Esophagus (tissue), 2 donors: Measurements from ENCODE around the gene SUMO4. TPM values are rescaled to one million over a fixed set of nuclear protein-coding genes. Genes with fewer than 3 reads are reported as not detected.
"Not testable (repeated sequence)": the region's sequence is repeated elsewhere in the genome, so short reads cannot be mapped to it uniquely, and the experiment has no call there.

ENCODE experiments used
- H3K27ac ChIP-seq, 2 donors: one replicate each; pipeline ENCODE4 v1.5.1; 2013; ENCODE audit warnings: low read depth in 2 of 2, mild to moderate bottlenecking in 2 of 2, inconsistent platforms in 1 of 2, low read length in 1 of 2, moderate library complexity in 1 of 2
- H3K27me3 ChIP-seq, 2 donors: one replicate each; pipeline ENCODE4 v1.6.1; 2013; ENCODE audit warnings: low read length in 2 of 2, control low read depth in 1 of 2, mild to moderate bottlenecking in 1 of 2; ENCODE audit not compliant: insufficient read depth in 2 of 2, control insufficient read depth in 1 of 2
- H3K36me3 ChIP-seq, 2 donors: one replicate each; pipeline ENCODE4 v1.6.1; 2013; ENCODE audit warnings: low read length in 1 of 2; ENCODE audit not compliant: control insufficient read depth in 2 of 2, insufficient read depth in 2 of 2
- H3K4me1 ChIP-seq, 2 donors: one replicate each; pipeline ENCODE4 v1.6.1; 2013; ENCODE audit warnings: low read length in 1 of 2; ENCODE audit not compliant: control insufficient read depth in 2 of 2, insufficient read depth in 2 of 2
- H3K4me3 ChIP-seq, 2 donors: one replicate each; pipeline ENCODE4 v1.5.1; 2013; ENCODE audit warnings: low read length in 2 of 2, mild to moderate bottlenecking in 2 of 2, low read depth in 1 of 2, moderate library complexity in 1 of 2
- H3K9me3 ChIP-seq, 2 donors: one replicate each; pipeline ENCODE4 v1.6.1; 2013; ENCODE audit warnings: mild to moderate bottlenecking in 2 of 2, low read depth in 1 of 2, low read length in 1 of 2, moderate library complexity in 1 of 2; ENCODE audit not compliant: control insufficient read depth in 2 of 2, insufficient read depth in 1 of 2
- WGBS, 2 donors: extraction: QIAGEN DNeasy Blood & Tissue Kit; methylation state at CpG; one replicate each; pipeline ENCODE4 v1.1.7; 2013; 5-methylcytosine and 5-hydroxymethylcytosine counted together
- polyA plus RNA-seq, 2 donors: library from polyadenylated mRNA; stranded (reverse); fragments of 200-250 nt; gene quantifications; one replicate each; pipeline ENCODE4 v1.2.3, GENCODE V29; 2013
- donor health status: healthy with polysubstance abuse.
- donor health status: Bipolar disorder and iron deficiency.

SUMO4 gene
- polyA plus RNA-seq, 2 donors: 0.24 TPM; not detected in 1

DNA sequence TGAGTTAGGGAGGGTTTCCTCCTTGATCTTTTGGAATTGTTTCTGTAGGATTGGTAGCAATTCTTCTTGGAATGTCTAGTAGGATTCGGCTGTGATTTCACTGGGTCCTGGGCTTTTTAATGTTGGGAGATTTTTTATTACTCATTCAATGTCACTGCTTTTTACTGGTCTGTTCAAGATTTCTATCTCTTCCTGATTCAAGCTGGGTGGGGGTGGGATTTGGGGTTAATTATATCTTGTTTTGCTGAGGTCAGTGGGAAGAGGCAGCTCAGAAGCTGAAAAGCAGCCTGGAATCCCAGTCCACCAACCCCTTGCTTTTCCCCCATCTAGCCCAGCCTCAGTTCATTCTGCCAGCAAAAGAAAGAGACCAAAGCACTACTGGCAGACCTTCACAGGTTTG is 39.6 kb downstream of the SUMO4 start:
- Histone ChIP-seq H3K4me3 (no peak overlapping the region), H3K27me3 (no peaks in the 10 kb centered on the region), H3K4me1 (no peaks in the 10 kb centered on the region), H3K27ac (no peak overlapping the region), H3K36me3 (no peaks in the 10 kb centered on the region), H3K9me3 (peaks cover 0 to 2% of the 10 kb centered on the region in 2 donors)
- WGBS, 2 donors: 91% methylated on average over 1 of the region's 1 CpG

DNA sequence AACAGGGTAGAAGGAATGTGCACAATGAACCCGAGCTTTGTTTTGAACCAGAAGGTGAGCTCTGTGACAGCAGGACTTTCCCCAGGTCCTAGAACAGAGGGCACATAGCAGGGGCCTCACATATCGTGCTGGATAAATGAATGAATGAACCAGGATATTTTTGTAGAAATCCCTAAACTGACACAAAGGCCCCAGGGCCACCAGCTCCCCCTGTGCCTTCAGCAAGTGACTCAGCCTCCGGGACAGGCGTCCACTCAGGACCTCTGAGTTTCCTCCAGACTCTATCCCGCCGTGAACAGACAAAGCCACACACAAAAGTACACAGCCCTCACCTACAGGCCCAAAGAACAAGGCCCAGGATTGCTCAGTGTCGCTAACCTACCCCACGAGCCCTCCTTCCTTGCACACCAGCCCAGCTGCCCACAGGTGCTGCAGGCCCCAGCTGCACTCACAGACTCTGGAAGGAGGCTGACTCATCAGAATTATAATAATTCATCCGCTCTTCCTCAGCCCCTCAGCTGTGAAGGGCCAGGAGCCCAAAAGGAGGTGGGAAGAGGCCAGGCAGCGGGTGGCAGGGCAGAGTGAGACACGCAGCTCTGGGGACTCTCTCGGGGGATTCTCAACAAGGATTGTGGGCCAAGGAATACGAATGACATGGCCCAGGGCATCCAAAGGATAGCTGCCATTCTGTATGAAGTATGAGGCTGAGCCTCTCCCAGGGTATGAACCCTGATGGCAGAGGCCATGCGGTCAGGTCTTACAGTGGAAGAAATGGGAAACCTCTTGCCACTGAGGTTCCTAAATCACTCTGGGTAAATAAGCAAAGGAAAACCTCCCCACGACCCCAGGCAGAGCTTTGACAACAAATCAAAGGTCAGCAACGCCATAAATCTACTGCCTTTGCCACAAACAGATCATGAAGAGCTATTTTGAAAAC is 40.9 kb downstream of the SUMO4 start:
- Histone ChIP-seq H3K27me3 (no peaks in the 10 kb centered on the region), H3K9me3 (peaks cover 0 to 3% of the 10 kb centered on the region in 2 donors), H3K4me1 (no peaks in the 10 kb centered on the region), H3K4me3 (no peak overlapping the region), H3K36me3 (no peaks in the 10 kb centered on the region), H3K27ac (no peak overlapping the region)
- 83 to 85% methylated on average over 16 of the region's 16 CpGs for whole genome bisulfite sequencing, 2 donors

DNA sequence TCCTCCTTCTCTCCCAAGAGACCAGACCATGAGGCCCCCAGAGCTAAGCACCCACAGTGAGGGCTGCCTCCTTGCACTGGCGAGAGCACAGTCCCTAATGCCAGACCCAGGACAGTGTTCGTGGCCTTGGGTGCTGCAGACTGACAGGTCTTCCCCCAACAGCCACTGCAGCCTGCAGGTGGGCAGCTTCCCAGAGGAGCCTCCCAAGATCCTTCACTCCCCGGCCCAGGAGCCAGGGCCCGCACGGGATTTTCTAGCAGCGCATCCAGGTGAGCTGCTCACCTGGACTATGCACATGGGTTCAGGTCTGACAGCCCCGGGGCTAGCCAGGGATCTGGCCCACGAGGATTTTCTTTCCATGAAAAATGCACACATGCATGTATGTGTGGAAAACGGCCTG is 41.7 kb downstream of the SUMO4 start:
- Histone ChIP-seq H3K9me3 (peaks cover 0 to 3% of the 10 kb centered on the region in 2 donors), H3K4me1 (no peaks in the 10 kb centered on the region), H3K4me3 (no peak overlapping the region), H3K27me3 (no peaks in the 10 kb centered on the region), H3K36me3 (no peaks in the 10 kb centered on the region), H3K27ac (no peak overlapping the region)
- 73 to 85% methylated on average over 9 of the region's 9 CpGs for WGBS, 2 donors

DNA sequence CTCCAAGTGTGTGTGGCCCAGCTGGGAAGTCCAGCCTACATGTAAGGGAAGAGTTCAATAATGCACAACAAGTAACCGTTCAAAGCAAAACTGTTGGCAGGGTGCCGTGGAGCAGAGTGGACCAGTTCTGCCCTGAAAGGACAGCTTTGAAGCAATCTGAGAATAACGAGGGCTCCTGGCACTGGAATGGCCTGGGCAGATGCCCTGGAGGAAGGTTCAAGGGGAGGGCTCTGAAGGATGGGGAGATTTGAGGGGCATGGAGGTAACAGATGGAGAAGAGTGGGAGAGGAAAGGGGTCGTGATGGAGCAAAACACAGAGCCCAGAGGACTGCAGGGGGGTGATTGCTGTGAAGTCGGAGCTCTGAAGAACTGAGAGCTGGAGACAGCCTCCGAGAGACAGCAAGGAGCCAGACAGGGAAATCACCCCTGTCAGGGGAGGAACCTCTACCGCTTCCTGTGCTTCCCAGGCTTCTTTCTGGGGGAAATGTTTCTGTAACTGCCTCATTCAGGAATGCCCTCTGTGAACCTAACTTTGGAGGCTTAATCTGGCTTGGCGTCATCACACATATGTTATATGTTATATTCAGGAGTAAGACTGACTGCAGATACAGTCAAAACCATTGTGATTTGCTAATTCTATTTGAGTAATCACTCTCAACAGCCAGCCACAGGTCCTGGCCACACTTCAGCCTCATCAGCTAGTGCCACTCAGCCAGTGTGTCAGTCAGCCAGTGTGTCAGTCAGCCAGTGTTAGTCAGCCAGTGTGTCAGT is 43.5 kb downstream of the SUMO4 start:
- WGBS, 2 donors: 67 to 69% methylated on average over 8 of the region's 8 CpGs
- H3K27ac ChIP-seq: no peak overlapping the region
- peaks cover 0 to 3% of the 10 kb centered on the region in 2 donors for H3K9me3 ChIP-seq
- H3K27me3 ChIP-seq: no peaks in the 10 kb centered on the region
- H3K36me3 ChIP-seq: no peaks in the 10 kb centered on the region
- H3K4me3 ChIP-seq: no peak overlapping the region
- H3K4me1 ChIP-seq: no peaks in the 10 kb centered on the region

DNA sequence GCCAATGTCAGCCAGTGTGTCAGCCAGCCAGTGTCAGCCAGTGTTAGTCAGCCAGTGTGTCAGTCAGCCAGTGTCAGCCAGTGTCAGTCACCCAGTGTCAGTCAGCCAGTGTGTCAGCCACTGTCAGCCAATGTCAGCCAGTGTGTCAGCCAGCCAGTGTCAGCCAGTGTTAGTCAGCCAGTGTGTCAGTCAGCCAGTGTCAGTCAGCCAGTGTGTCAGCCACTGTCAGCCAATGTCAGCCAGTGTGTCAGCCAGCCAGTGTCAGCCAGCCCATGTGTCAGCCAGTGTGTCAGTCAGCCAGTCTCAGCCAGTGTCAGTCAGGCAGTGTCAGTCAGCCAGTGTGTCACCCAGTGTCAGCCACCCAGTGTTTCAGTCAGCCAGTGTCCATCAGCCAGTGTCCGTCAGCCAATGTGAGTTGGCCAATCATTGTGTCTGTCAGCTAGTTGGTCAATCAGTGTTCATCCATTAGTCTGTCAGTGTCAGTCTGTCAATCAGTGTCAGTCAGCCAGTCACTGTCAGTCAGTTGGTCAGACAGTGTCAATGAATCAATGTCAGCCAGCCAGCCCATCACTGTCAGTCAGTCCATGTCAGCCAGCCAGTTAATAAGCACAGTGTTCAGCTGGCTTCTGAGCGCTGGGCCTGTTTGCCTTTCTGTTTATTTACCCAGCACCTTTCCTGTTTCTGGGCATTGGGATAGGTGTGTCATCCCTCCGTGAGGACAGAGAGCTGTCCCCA is 44.5 kb downstream of the SUMO4 start:
- WGBS, 2 donors: 65 to 87% methylated on average over 3 of the region's 3 CpGs
- not testable (repeated sequence) for H3K4me1 ChIP-seq, H3K4me3 ChIP-seq, H3K9me3 ChIP-seq, H3K27ac ChIP-seq, H3K36me3 ChIP-seq, H3K27me3 ChIP-seq

DNA sequence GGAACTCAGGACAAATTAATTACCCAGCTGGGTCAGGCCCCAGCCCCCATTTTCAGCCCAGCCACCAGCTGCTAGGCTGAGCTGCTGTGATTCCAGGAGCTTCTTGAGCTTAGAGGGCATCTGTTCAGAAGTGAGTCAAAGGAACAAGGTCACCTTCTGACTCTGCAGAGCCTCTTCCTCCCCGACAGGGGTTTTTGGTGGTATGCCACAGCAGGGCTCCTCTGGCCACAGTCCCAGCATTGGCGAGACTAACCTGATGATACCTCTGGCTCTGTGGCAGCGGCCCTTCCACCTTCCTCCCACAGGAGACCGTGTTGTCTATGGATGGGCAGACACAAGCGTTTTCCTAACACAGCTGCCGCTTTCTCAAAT is 45.0 kb downstream of the SUMO4 start:
- Histone ChIP-seq H3K27me3 (no peaks in the 10 kb centered on the region), H3K4me1 (no peaks in the 10 kb centered on the region), H3K27ac (no peak overlapping the region), H3K4me3 (no peak overlapping the region), H3K36me3 (no peaks in the 10 kb centered on the region), H3K9me3 (peaks cover 0 to 3% of the 10 kb centered on the region in 2 donors)
- WGBS, 2 donors: 86 to 92% methylated on average over 6 of the region's 6 CpGs

DNA sequence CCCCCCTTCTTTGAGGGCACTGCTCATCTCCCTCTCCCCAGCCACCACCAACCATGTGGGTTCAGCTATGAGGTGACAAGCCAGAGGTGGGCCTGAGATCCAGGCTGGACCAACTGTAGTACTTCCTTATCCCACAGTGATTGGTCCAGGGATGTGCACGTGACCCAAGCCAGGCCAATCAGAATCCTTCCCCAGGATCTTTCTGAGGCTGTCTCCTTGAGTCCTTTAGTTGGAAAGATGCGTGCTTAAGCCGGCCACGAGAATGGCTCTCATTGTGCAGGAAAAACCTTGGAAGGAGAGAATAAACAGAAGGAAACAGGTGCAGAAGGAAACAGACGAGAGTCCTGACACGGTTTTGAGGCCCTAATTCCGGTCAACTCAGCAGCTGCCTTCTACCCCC is 45.5 kb downstream of the SUMO4 start:
- 88 to 91% methylated on average over 7 of the region's 7 CpGs for WGBS, 2 donors
- peaks cover 0 to 3% of the 10 kb centered on the region in 2 donors for H3K9me3 ChIP-seq
- H3K4me3 ChIP-seq: no peak overlapping the region
- H3K36me3 ChIP-seq: no peaks in the 10 kb centered on the region
- peaks cover 0 to 2% of the 10 kb centered on the region in 2 donors for H3K4me1 ChIP-seq
- H3K27ac ChIP-seq: no peak overlapping the region
- no peaks in the 10 kb centered on the region for H3K27me3 ChIP-seq

DNA sequence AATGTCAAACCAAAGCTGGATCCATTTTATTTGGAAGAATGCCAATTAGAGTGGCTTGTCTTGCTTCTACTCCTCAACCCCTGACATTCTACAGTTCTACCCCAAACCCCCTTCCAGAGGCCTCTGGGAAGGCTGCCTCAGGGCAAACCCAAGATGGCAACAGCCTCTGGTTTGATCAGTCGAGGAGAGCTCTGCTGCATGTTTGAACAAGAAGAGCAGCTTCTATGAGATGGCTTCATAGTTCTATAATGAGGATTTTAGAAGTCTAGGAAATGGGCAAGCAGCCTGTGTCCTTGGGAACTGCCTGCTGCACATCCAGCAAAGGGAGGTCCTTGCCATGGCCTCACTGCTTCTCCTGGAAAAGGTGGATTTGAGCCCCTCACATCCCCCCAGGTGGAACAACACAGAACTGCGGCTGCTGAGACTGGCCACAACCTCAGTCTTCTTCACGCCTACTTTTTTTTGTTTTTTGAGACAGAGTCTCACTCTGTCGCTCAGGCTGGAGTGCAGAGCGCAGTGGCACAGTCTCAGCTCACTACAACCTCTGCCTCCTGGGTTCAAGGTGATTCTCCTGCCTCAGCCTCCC is 46.8 kb downstream of the SUMO4 start:
- peaks cover 0 to 3% of the 10 kb centered on the region in 2 donors for H3K9me3 ChIP-seq
- WGBS, 2 donors: 87 to 95% methylated on average over 5 of the region's 5 CpGs
- H3K36me3 ChIP-seq: no peaks in the 10 kb centered on the region
- H3K4me3 ChIP-seq: no peak overlapping the region
- no peak overlapping the region for H3K27ac ChIP-seq
- peaks cover 4 to 9% of the 10 kb centered on the region in 2 donors for H3K4me1 ChIP-seq
- H3K27me3 ChIP-seq: no peaks in the 10 kb centered on the region

DNA sequence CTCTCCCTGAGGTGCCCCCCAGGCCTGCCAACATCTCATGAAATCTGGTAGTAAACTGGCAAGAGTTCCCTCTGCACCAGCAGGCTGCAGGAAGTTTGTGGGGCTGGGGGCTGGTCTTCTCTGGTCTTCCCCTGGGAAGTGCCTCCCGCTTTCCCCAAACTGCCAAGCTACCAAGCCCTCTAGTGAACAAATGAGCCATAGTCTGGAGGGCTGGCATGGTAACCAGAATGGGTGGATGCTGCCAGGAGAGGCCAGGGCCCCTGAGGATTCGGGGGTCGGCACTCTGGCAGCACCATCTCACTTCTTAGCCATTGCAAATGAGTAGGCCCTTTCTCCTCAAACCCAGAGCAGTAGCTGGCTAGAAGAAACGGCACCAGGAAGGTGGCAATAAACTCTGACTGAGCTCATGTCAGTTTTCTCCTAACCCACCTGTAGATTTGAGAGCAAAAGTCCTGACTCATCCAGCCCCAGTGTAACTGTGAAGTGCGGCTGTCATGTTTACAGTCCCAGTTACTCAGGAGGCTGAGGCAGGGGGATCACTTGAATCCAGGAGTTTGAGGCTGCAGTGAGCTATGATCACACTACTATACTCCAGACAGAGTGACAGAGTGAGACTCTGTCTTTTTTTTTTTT is 48.9 kb downstream of the SUMO4 start:
- Histone ChIP-seq H3K27me3 (no peaks in the 10 kb centered on the region), H3K4me3 (no peak overlapping the region), H3K4me1 (peaks cover 4 to 12% of the 10 kb centered on the region in 2 donors), H3K36me3 (no peaks in the 10 kb centered on the region), H3K9me3 (peaks cover 0 to 3% of the 10 kb centered on the region in 2 donors), H3K27ac (no peak overlapping the region)
- WGBS, 2 donors: 77 to 93% methylated on average over 5 of the region's 5 CpGs
